ENCODE results near the gene CD4.

The CD4 gene

DNA sequence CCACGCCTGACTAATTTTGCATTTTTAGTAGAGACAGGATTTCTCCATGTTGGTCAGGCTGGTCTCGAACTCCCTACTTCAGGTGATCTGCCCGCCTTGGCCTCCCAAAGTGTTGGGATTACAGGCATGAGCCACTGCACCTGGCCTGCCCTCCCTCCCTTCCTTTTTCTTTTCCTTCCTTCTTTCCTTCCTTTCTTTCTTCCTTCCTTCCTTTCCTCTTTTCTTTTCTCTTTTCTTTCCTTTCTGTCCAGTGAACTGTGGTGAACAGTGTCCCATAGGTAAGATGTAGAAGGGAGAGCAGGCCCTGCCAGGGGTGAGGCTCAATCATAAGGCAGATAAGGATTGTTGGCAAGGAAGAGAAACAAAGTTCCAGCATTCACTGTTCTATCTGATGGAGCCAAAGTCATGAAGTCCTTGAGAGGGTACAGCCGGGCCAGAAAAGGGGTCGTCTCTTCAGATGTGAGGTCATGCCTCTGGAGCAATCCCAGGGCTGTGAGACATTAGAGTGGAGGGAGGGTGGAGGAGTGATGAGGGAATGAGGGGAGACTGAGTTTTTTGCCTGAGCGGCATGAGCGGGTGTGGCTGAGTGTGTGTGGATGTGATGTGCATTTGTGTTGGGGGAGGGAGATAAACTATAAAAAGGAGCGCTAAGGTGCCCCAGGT is 32.2 kb upstream of the CD4 start:
- TF ChIP-seq, protein P1, sequence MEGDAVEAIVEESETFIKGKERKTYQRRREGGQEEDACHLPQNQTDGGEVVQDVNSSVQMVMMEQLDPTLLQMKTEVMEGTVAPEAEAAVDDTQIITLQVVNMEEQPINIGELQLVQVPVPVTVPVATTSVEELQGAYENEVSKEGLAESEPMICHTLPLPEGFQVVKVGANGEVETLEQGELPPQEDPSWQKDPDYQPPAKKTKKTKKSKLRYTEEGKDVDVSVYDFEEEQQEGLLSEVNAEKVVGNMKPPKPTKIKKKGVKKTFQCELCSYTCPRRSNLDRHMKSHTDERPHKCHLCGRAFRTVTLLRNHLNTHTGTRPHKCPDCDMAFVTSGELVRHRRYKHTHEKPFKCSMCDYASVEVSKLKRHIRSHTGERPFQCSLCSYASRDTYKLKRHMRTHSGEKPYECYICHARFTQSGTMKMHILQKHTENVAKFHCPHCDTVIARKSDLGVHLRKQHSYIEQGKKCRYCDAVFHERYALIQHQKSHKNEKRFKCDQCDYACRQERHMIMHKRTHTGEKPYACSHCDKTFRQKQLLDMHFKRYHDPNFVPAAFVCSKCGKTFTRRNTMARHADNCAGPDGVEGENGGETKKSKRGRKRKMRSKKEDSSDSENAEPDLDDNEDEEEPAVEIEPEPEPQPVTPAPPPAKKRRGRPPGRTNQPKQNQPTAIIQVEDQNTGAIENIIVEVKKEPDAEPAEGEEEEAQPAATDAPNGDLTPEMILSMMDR (IDR thresholded peaks at IDR 0.05; ENCODE audit: insufficient read depth, low read depth, low read length, missing control alignments), result no peak
- H3K4me3 ChIP-seq (ENCODE audit: low read depth, low read length), result no peak overlapping the region

DNA sequence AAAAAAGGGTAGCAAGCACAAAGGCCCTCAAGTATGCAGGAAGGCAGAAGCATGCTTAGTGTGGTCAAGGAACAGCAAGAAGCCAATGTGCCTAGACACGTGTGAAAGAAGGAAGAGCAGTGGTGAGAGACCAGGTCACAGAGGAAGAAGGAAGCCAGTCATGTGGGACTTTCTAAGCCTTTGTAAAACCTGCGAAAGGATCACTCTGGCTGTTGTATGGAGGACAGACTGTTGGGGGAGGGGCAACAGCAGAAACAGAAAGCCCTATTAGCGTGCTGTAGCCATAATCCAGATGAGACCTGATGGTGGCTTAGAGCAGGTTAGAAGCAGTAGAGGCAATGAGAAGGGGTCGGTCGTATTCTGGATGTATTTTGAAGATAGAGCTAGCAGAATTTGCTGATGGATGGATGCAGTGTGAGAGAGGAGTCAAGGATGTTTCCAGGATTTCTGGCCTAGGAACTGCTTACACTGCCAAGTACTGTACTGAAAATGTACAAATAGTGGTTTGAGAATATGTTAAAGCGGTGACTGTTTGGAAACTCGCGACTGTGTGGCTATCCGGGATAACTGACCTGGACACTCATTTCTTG is 30.7 kb upstream of the CD4 start:
- peak; percentile 69 for DNase-seq (ENCODE audit: low read depth)
- TF ChIP-seq, protein P1 (IDR thresholded peaks at IDR 0.05; ENCODE audit: insufficient read depth, low read depth, low read length, missing control alignments), result no peak
- no peak overlapping the region for H3K4me3 ChIP-seq (ENCODE audit: low read depth, low read length)

More for the DNA sequence above, 32.2 kb upstream of the CD4 start:
- no peak for DNase-seq (ENCODE audit: low read depth)

DNA sequence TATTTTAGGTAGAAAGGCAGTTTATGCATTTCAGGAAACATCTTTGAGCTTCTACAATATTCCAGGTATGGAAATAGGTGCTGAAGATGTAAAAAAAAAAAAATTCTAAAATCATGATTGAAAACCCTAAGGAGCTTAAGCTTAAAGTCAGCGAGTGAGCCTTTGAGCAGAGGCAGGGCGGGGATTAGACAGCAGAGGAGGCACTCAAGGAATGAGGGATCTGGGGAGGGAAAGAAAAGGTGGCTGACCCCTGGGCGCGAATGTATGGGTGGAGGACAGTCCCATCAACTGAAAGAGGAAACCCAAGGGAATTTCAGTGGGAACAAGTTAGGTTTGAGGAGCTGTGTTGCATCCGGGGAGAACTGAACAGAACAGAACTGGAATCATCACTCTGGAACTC is 29.6 kb upstream of the CD4 start:
- DNase-seq (ENCODE audit: low read depth), result no peak
- no peak overlapping the region for H3K4me3 ChIP-seq (ENCODE audit: low read depth, low read length)
- TF ChIP-seq, protein P1 (IDR thresholded peaks at IDR 0.05; ENCODE audit: insufficient read depth, low read depth, low read length, missing control alignments), result no peak

DNA sequence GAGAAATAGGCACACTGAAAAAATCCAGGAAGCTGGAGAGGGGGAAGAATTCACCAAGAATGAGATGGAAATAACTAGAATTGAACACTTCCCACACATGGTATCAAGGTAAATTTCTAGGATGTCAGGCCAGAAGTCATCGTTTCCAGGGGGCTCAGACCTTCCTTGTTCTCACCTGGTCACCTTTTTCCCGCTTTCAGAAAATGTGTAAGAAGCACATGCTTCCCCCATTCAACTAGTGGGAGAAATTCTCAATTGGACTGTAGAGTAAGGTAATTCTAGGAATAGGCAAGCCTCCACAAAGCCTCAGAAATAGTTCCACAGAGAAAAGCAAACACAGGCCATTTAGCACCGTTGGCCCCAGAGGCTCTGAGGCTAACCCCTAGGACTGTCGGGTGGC is 25.9 kb upstream of the CD4 start:
- H3K4me3 ChIP-seq (ENCODE audit: low read depth, low read length), result no peak overlapping the region
- DNase-seq (ENCODE audit: low read depth), result no peak
- TF ChIP-seq, protein P1 (IDR thresholded peaks at IDR 0.05; ENCODE audit: insufficient read depth, low read depth, low read length, missing control alignments), result no peak

DNA sequence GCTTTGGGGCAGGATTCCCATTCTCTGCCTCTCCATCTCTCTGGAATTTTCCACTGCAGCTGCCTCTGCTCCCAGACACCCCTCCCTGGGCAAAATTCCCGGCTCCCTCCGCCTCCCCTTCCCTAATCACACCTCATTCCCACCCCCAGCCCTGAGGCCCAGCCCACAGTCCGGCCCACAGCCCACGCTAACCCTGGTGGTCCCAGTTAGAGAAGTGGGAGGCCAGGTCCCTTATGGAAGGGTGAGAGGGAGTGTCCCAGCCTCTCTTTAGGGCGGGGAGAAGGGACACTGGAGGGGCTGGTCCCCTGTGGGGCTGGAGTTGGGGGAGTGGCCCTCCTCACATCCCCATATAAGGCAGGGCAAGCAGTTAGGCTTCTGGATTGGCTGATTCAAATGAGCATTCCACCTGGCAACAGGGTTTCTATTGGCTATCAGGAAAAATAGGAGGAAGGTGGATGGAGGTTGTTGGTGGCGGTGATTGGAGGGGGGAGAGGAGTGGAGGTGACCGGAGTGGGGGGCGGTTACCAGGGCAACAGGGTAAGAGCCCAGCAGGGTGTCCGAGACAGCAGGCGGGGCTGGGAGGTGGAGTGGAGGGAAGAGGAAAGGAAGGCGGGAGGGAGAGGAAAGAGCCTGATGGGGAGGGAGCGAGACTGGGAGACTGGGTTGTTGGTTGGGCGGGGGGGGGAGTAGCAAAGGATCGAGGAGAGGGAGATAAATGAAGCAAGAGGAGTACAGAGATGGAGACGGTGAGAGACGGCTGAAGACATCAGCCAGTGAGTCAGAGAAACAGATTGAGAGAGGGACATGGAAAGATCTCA is 25.1 kb upstream of the CD4 start:
- peak overlapping the region; percentile 33 for H3K4me3 ChIP-seq (ENCODE audit: low read depth, low read length)
- TF ChIP-seq, protein P1 (IDR thresholded peaks at IDR 0.05; ENCODE audit: insufficient read depth, low read depth, low read length, missing control alignments), result no peak
- peak; percentile 95 for DNase-seq (ENCODE audit: low read depth)

DNA sequence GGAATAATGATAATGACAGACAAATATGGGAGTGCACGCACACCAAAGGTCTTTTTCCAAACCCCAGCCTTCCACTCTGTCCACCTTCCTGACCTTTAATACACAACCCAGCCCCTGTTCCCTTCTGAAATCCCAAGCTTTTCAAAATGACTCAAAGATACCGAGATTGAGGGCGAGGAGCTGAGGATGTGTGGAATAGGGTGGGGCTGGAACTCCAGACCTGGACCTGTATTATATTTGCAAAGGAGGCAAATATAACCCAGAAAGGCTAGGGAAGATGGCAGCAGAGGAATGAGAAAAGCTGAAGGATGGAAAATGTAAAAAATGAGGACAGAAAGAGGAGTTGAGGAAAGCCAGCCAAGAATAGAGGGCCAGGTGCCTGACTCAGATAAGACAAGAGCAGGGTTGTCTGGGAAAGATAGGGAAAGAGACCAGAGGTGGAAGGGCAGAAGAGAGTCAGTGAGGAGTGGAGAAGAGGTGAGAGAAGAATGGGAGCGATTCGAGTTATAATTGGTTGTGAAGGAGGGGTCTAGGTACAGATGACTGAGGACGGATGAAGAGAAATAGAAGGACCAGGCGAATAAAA is 24.2 kb upstream of the CD4 start:
- DNase-seq (ENCODE audit: low read depth), result no peak
- TF ChIP-seq, protein P1 (IDR thresholded peaks at IDR 0.05; ENCODE audit: insufficient read depth, low read depth, low read length, missing control alignments), result no peak
- peak overlapping the region; percentile 64; the same call in 1 of the 2 replicates for H3K4me3 ChIP-seq (ENCODE audit: low read depth, low read length)
